PFSK-1 (cell line): ENCODE data around the gene HOXA5.

Experiments
- FOXP2 ChIP-seq: optimal IDR thresholded peaks from 2 replicates; pipeline ENCODE3; 2011; ENCODE audit warnings: borderline replicate concordance, control low read depth, inconsistent platforms; ENCODE audit not compliant: insufficient read depth; ENCODE audit errors: extremely low read length, extremely low read depth
- POLR2AphosphoS5 ChIP-seq: IDR thresholded peaks from 2 replicates; pipeline ENCODE4 v1.6.1; 2012; ENCODE audit warnings: low read depth, mild to moderate bottlenecking, control low read depth, low read length, moderate library complexity
- REST ChIP-seq, 2 experiments: IDR thresholded peaks; 2 replicates each; pipeline versions ENCODE4 v1.6.1 to v1.8.0; 2011 to 2012; ENCODE audit warnings: low read depth in 2 of 2, low read length in 2 of 2, control low read depth in 1 of 2, inconsistent platforms in 1 of 2, mild to moderate bottlenecking in 1 of 2, moderate library complexity in 1 of 2; ENCODE audit not compliant: insufficient read depth in 1 of 2
- SIN3A ChIP-seq: IDR thresholded peaks from 2 replicates; pipeline ENCODE4 v1.6.1; 2012; ENCODE audit warnings: mild to moderate bottlenecking, low read length, moderate library complexity, borderline replicate concordance; ENCODE audit not compliant: insufficient read depth
- TAF1 ChIP-seq: IDR thresholded peaks from 2 replicates; pipeline ENCODE4 v1.6.1; 2012; ENCODE audit warnings: low read length, control low read depth, borderline replicate concordance; ENCODE audit not compliant: insufficient read depth

Gene HOXA5

DNA sequence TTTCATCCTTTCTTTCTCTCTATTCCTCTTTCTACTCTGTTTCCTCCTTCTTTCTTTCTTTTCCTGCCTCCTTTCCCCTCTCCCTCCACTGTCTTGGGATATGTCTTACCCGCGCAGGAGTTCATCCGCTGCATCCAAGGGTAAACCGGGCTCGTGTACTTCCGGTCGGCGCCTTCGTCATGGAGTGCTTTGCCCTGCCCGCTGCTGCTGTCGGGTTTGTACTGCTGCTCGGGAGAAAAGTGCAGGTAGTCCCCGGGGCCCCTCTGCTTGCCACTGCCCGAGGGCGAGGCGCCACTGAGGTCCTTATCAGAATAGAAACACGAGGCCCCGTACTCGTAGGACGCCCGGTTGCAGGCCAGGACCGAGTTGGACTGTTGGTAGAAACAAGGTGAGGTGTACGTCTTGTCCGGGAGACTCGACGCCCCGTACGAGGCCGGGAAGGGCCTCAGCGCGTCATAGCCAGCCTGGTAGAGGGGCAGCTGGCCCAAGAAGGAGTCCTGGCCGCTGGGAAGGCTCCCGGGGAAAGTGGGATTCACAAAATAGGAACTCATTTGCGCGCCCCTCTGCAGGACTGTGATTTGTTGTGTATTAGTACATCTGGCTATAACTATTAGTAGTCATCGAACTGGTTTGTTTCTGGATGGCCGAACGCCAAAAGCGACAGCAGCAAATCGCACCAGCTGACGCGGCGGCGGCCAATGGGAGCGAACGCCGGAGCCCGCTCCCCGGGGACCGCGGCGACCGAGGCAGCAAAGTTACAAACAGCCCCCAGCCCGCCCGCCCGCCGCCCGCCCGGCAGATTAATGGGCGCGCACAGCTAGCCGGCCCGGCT lies 3.9 kb upstream of the HOXA5 start, which contains the start of gene HOXA6:
TSS of gene HOXA6 (minus strand) at position 576 of the 832 bp plus-strand sequence. CDS start at position 551, 25 bp downstream.
- TF ChIP-seq TAF1 (no peak), FOXP2 (no peak), REST (IDR thresholded peaks at IDR 0.05; ENCODE audit: insufficient read depth in 1 of 2, low read depth in 2 of 2, low read length in 2 of 2) (no peak), SIN3A (no peak), POLR2AphosphoS5 (no peak)

- TF ChIP-seq POLR2AphosphoS5, result no peak
- no peak for TF ChIP-seq TAF1
- no peak for TF ChIP-seq REST (IDR thresholded peaks at IDR 0.05; ENCODE audit: insufficient read depth in 1 of 2, low read depth in 2 of 2, low read length in 2 of 2)
- TF ChIP-seq SIN3A, result no peak
Measured at GRCh38 chr7:27146491-27147198, 3.2 kb upstream of the HOXA5 start.

- TF ChIP-seq FOXP2, result no peak
- no peak for TF ChIP-seq SIN3A
- no peak for TF ChIP-seq TAF1
- no peak for TF ChIP-seq POLR2AphosphoS5
- TF ChIP-seq REST (IDR thresholded peaks at IDR 0.05; ENCODE audit: insufficient read depth in 1 of 2, low read depth in 2 of 2, low read length in 2 of 2), result no peak
Measured at GRCh38 chr7:27145914-27146412, 2.5 kb upstream of the HOXA5 start.

GRCh38 chr7:27145165-27145913 lies 1.9 kb upstream of the HOXA5 start:
- TF ChIP-seq REST (IDR thresholded peaks at IDR 0.05; ENCODE audit: insufficient read depth in 1 of 2, low read depth in 2 of 2, low read length in 2 of 2) (no peak), FOXP2 (no peak), SIN3A (no peak), TAF1 (no peak), POLR2AphosphoS5 (no peak)
